GM21737 (cell line): ENCODE data around the gene BRSK1.

Source experiments
- ATAC-seq: cut with Tn5 transposase; IDR thresholded peaks from one replicate; pipeline ENCODE4 v1.9.1; 2021; ENCODE audit warnings: mild to moderate bottlenecking, moderate library complexity; ENCODE audit not compliant: unreplicated experiment

Gene BRSK1

DNA sequence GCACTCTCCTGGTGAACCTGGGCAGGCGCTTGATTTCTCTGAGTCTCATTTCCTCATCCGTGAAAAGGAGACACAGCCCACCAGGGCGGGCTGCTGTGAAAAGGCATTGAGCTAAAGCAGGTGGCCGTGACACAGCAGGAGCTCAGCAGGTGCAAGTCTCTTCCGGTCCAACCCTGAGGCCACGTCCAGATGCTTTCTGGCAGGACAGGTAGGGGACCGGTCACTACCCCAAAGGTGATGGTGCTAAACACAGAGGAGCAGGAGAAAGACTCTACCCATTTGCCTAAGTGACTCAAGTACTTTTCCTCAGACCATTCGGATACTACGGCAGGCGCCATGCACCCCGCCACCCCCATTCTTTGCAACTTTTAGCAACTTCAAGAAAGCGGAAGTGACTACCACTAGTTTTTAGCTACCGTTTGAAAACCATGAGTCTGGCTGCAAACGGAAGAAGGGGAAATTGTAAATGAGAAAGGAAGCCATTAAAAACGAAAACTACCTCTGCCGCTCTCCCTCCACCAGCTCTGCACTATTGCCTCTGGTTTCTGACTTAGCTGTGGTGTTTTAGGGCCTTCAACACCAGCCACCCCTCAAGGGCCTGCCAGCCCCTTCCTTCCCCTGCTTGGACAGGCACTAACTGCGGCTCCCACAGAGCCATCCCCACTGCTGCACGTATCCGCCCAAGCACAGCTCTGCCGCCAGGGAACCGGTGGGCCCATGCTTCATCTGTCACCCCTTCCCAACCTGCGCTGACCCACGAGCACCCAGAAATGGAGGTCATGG lies 29.8 kb upstream of the BRSK1 start:
- ATAC-seq, result peak; percentile 31

DNA sequence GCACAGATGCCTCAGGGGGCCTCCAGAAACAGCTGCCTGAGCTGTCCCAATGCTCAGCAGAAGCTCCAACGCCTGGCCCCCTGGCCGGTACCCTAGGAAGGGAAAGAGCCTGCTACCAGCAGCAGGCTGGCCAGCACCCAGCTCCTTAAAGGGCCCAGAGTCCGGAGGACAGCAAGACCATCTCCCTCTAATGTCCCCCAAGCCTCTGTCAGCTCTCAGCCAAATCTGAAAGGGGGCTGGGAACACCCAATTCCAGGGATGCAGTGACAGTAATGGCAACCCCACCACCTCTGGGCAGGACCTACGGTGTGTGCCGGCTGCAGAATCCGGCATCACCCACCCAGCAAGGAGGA lies 29.2 kb upstream of the BRSK1 start:
- ATAC-seq, result no peak

DNA sequence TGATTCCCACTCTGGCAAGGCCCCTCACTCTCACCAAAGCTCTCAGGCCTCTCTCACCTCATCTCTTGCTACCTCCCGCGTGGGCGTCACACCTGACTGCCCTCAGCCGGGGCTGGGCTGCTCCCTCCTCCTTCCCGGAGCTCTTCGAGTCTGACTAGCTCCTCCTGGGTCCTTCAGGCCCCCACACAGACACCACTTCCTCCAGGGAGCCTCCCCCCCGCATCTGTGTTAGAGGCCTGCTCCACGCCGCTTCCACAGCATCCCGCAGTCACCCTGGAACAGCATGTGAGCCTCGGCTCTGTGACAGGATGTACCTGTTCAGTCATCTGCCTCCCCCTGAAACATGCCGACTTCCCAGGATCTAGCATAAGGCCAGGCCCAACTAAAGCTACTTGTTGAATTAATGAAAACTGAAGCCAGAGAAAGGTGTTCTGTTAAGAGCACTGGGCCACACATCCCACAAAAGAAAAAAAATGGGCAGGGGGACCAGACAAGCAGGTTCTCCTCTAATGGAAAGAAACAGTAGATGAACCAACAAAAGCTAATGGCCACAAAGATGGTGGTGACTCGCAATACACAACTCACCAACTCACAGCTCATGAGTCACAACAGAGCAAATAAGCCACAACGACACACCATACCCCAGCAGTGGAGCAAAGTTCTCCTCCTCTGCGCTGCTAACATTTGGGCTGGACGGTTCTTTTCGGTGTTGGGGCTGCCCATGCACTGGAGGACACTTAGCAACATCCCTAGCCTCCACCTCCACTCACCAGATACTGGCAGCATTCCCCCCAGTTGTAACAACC lies 28.0 kb upstream of the BRSK1 start:
- ATAC-seq, result no peak

- ATAC-seq, result no peak
Measured at GRCh38 chr19:55256562-55257460, 27.0 kb upstream of the BRSK1 start.

GRCh38 chr19:55257461-55258420 lies 26.1 kb upstream of the BRSK1 start:
- peak; percentile 1 for ATAC-seq

- peak; percentile 12 for ATAC-seq
Measured at GRCh38 chr19:55258476-55258827, 25.3 kb upstream of the BRSK1 start.

DNA sequence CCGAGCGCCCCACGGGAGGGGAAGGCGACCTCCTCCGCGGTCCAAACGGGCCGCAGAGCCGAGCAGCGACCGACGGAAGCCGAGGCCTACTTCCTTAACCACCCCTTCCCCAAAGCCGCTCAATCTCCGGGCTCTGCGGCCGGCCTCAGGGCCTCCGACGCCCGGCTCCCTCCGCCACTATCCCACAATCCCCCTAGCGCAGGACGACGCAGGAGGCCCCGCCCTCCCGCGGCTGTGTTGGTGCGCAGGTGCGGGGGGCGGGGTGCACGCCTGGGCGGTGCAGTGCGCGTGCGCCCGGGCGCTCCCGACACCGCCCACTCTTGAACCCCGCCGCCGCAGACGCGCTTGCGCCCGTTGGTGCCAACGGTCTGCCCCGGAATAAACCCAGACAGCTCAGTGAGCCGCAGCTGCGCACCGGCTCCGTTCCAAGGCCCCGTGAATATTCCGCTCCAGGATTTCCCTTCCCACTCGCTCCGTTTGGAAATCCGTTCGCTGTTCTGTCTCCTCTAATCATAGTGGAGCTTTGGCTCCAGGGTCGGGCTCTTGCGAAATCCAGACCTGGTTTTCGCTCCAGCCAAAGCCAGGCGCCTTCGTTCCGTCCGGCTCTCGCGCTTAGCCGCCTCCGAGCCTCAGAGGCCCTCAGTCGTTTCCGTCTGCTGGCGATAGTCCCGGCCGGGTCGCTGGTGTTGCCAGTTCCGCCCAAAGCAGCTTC lies 24.8 kb upstream of the BRSK1 start, which contains the start of gene PPP6R1:
Gene PPP6R1 (minus strand): TSS at position 190 of the 712 bp plus-strand sequence. CDS start 11,914 bp downstream, outside the sequence.
- ATAC-seq, result peak; percentile 58

DNA sequence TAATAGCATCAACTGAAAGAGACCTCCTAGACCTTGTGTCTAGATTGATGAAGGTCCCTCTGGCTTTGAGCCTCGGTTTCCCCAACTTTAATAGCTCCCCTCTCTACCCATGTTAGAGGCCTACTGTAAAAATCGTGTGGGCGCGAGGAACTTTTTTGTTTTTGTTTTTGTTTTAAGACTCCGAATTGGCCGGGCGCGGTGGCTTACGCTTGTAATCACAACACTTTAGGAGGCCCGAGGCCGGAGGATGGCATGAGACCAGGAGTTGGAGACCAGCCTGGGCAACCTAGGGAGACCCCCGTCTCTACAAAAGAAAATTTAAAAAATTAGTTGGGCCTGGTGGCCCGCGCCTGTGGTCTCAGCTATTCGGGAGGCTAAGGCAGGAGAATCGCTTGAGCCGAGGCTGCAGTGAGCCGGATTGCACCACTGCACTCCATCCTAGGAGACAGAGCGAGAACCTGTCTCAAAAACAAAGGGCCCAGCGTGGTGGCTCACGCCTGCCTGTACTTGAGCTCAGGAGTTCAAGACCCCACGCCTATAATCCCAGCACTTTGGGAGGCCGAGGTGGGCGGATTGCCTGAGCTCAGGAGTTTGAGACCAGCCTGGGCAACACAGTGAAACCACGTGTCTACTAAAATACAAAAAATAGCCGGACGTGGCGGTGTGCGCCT lies 24.1 kb upstream of the BRSK1 start:
- ATAC-seq, result no peak

- no peak for ATAC-seq
Measured at GRCh38 chr19:55261671-55262126, 22.1 kb upstream of the BRSK1 start.

GRCh38 chr19:55262359-55262758 lies 21.4 kb upstream of the BRSK1 start:
- ATAC-seq, result no peak

GRCh38 chr19:55264531-55264930 lies 19.3 kb upstream of the BRSK1 start:
- no peak for ATAC-seq

GRCh38 chr19:55265173-55265572 lies 18.6 kb upstream of the BRSK1 start:
- ATAC-seq, result no peak

- no peak for ATAC-seq
Measured at GRCh38 chr19:55265723-55266386, 17.9 kb upstream of the BRSK1 start.

DNA sequence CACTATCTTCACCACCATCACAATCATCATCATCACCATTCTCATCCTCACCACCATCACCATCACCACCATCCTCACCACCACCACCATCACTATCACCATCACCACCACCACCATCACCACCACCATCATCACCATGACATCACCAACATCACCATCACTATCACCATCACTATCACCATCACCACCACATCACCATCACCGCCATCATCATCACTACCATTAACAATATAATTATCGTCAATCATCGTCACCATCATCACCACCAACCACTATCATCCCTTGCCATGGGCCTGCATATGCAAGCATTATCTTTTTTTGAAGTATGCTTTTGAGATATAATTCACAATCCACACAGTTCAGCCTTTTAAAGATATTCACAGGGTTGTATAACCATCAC lies 17.4 kb upstream of the BRSK1 start:
- ATAC-seq, result no peak

DNA sequence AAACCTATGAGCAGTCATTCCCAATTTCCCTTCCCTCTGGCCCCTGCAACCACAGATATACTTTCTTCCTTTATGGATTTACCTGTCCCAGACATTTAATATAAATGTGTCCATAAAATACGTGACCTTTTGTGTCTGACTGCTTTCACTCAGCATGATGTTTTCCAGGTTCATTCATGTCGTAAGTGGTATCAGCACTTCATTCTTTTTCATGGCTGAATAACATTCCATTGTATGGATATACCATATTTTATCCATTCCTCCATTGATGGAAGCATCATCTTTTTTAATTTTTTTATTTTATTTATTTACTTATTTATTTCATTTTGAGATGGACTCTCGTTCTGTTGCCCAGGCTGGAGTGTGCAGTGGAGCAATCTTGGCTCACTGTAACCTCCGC lies 17.0 kb upstream of the BRSK1 start:
- ATAC-seq, result no peak

DNA sequence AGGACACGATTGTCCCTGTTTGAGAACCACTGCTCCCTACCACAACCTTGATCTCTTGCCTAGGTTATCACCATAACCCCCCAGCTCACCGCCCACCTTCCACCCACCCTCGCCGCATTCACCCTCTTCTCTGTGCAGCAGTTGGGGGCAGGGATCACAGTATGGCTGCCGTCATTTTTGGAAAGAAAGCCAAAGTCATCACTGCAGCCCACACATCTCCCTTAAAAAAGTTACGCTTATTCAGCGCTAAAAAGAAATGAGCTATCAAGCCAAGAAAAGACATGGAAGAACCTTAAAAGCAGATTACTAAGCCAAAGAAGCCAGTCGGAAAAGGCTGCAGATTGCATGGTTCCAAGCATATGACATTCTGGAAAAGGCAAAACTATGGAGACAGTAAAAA lies 14.5 kb upstream of the BRSK1 start:
- ATAC-seq, result no peak

GRCh38 chr19:55270172-55270942 lies 13.4 kb upstream of the BRSK1 start:
- no peak for ATAC-seq

DNA sequence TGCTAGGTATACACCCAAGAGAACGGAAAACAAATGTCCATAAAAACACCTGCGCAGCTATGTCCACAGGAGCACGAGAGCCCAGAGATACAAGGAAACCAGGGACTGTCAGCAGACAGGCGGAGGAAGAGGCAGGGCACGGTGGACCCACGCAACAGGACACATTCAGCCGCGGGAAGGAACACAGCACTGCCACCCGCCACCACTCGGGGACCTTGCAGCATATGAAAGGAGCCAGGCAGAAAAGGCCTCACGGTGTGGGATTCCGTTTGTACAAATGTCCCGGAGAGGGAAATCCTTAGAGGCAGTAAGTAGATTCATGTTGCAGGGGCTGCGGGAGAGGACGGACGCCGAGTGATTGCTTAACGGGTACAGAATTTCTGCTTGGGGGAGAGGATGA lies 11.7 kb upstream of the BRSK1 start:
- no peak for ATAC-seq
